Heart left ventricle (tissue), 13 donors: ENCODE measurements around the gene GPC6.

Source experiments
- POLR2A ChIP-seq, 2 donors: fragments of 450-650 bp; IDR thresholded peaks; one replicate each; pipeline ENCODE4 v1.6.1; 2017; ENCODE audit warnings: antibody characterized with exemption in 2 of 2, mild to moderate bottlenecking in 2 of 2, moderate library complexity in 2 of 2
- TF ChIP-seq, protein P1 (sequence below), 12 donors: fragments of 200-600 bp; sonication (generic) in 4 of 12; IDR thresholded peaks; one replicate each; pipeline versions ENCODE4 v1.5.0 to v1.8.0; 2018 to 2022; ENCODE audit warnings: antibody characterized with exemption in 12 of 12, mild to moderate bottlenecking in 5 of 12
- donor health status: ischemic (EF 13 %, LVEDD 7.1; RV severe dilation, severe dysfunction).
- donor health status: DM: no; HTN: yes; CAD: no.
- donor health status: DM: no; HTN: no; CAD: no.
- donor health status: ischemic (EF 25% LVEDD 6.9; RV normal size, moderate dysfunction).
- donor health status: ischemic (EF 25% LVEDD 5.7; RV mildly dilated, moderate dysfunction).
- donor health status: ischemic (EF 35%, LVEDD 5.7; RV mildly dilated, moderate dysfunction).
- donor health status: nonischemic (EF 11% LVEDD 7.7; RV severe dilation, severe dysfunction).
- donor health status: DM: yes; HTN: yes; CAD: no.
- donor health status: PGD.
- donor health status: ischemic (EF 29% LVEDD 5.4; RV normal size, mild dysfunction).
- donor health status: nonischemic (EF 23%, LVEDD 6.1; RV moderate dilation, normal function).

GRCh38 chr13:94093652-94094315 is 867.2 kb downstream of the GPC6 start:
- TF ChIP-seq, protein P1, sequence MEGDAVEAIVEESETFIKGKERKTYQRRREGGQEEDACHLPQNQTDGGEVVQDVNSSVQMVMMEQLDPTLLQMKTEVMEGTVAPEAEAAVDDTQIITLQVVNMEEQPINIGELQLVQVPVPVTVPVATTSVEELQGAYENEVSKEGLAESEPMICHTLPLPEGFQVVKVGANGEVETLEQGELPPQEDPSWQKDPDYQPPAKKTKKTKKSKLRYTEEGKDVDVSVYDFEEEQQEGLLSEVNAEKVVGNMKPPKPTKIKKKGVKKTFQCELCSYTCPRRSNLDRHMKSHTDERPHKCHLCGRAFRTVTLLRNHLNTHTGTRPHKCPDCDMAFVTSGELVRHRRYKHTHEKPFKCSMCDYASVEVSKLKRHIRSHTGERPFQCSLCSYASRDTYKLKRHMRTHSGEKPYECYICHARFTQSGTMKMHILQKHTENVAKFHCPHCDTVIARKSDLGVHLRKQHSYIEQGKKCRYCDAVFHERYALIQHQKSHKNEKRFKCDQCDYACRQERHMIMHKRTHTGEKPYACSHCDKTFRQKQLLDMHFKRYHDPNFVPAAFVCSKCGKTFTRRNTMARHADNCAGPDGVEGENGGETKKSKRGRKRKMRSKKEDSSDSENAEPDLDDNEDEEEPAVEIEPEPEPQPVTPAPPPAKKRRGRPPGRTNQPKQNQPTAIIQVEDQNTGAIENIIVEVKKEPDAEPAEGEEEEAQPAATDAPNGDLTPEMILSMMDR (IDR thresholded peaks at IDR 0.05), result no peak
- no peak for TF ChIP-seq POLR2A (IDR thresholded peaks at IDR 0.05)
